Right cardiac atrium (tissue), 5 donors: ENCODE data around the gene UBIAD1. TPM values are rescaled to one million over a fixed set of nuclear protein-coding genes. Genes with fewer than 3 reads are reported as not detected.

Experiments
- ATAC-seq, 2 donors: fragments of 200-7000 bp; cut with Tn5 transposase; one replicate each; pipeline versions ENCODE4 v1.8.0 to v1.9.1; 2020; ENCODE audit warnings: moderate library complexity in 2 of 2, mild to moderate bottlenecking in 1 of 2
- DNase-seq, 3 donors: peaks; one replicate each; pipeline ENCODE4 v3.0.0-alpha.2; 2020
- H3K27ac ChIP-seq: one replicate; pipeline ENCODE4 v1.5.1; 2013; ENCODE audit warnings: mild to moderate bottlenecking, low read length, control low read depth, moderate library complexity
- H3K27me3 ChIP-seq: one replicate; pipeline ENCODE4 v1.6.1; 2013; ENCODE audit not compliant: control insufficient read depth, insufficient read depth
- H3K4me1 ChIP-seq: one replicate; pipeline ENCODE4 v1.6.1; 2013; ENCODE audit warnings: low read length; ENCODE audit not compliant: control insufficient read depth, insufficient read depth
- H3K4me3 ChIP-seq: one replicate; pipeline ENCODE4 v1.5.1; 2013; ENCODE audit warnings: low read length, control low read depth
- H3K9me3 ChIP-seq: one replicate; pipeline ENCODE4 v1.6.1; 2013; ENCODE audit warnings: low read length; ENCODE audit not compliant: control insufficient read depth
- WGBS: extraction: QIAGEN DNeasy Blood & Tissue Kit; methylation state at CpG from one replicate; pipeline ENCODE4 v1.1.7; 2013; 5-methylcytosine and 5-hydroxymethylcytosine counted together
- intact Hi-C, 4 donors: fragments of 100-400 bp; cut with DNase I; formaldehyde crosslinking; loops; one replicate each; pipeline versions ENCODE4 v1.11.0 to v1.14.0; 2022 to 2023
- polyA plus RNA-seq: library from polyadenylated mRNA; stranded (reverse); fragments of 200-250 nt; gene quantifications from one replicate; pipeline ENCODE4 v1.2.3, GENCODE V29; 2013
- total RNA-seq, 4 donors: library from RNA; stranded (reverse); fragmentation: NEBNext Ultra II Directional; extraction: Animal tissue kit (Norgen Biotek cat#: 25700); gene quantifications; one replicate each; pipeline ENCODE4 v1.2.1, GENCODE V29; 2021
- donor health status: healthy with polysubstance abuse.
- donor health status: DM: no; HTN: yes; CAD: no.
- donor health status: DM: no; HTN: no; CAD: no.
- donor health status: DM: no; HTN: yes; CAD: no; lungs with severe emphysema.
- donor health status: DM: yes; HTN: yes; CAD: no.

The UBIAD1 gene
- total and polyA plus RNA-seq, 5 donors, result 7.5 to 12.8 (median 11.7) TPM

GRCh38 chr1:11314959-11315358, 42.0 kb downstream of the UBIAD1 start:
- H3K27me3 ChIP-seq, result no peaks in the 10 kb centered on the region
- no peak for ATAC-seq
- no peaks in the 10 kb centered on the region for H3K9me3 ChIP-seq
- no peaks in the 10 kb centered on the region for H3K4me1 ChIP-seq
- no peak overlapping the region for H3K27ac ChIP-seq
- 51% methylated on average over 8 of the region's 8 CpGs for WGBS
- no peak for DNase-seq
- no peak overlapping the region for H3K4me3 ChIP-seq
- intact Hi-C loops, result no loop called here

GRCh38 chr1:11316701-11317100, 43.7 kb downstream of the UBIAD1 start:
- WGBS, result 45% methylated on average over 6 of the region's 6 CpGs
- no peaks in the 10 kb centered on the region for H3K9me3 ChIP-seq
- H3K27me3 ChIP-seq, result no peaks in the 10 kb centered on the region
- no peak overlapping the region for H3K4me3 ChIP-seq
- H3K27ac ChIP-seq, result no peak overlapping the region
- DNase-seq (no peak), ATAC-seq (no peak)
- no peaks in the 10 kb centered on the region for H3K4me1 ChIP-seq
- intact Hi-C loops, result no loop called here

- ATAC-seq (no peak), DNase-seq (no peak)
- no peaks in the 10 kb centered on the region for H3K4me1 ChIP-seq
- WGBS, result 88% methylated on average over 11 of the region's 11 CpGs
- H3K27me3 ChIP-seq, result no peaks in the 10 kb centered on the region
- intact Hi-C loops, result no loop called here
- no peak overlapping the region for H3K4me3 ChIP-seq
- no peak overlapping the region for H3K27ac ChIP-seq
- H3K9me3 ChIP-seq, result no peaks in the 10 kb centered on the region
Measured at GRCh38 chr1:11318982-11319381, 46.0 kb downstream of the UBIAD1 start.

GRCh38 chr1:11320153-11320936, 47.3 kb downstream of the UBIAD1 start:
- Histone ChIP-seq H3K27me3 (no peaks in the 10 kb centered on the region), H3K4me1 (no peaks in the 10 kb centered on the region), H3K4me3 (no peak overlapping the region), H3K9me3 (no peaks in the 10 kb centered on the region), H3K27ac (no peak overlapping the region)
- 19% methylated on average over 15 of the region's 15 CpGs for WGBS
- DNase-seq, result no peak
- intact Hi-C loops, result no loop called here
- no peak for ATAC-seq

- DNase-seq (no peak), ATAC-seq (no peak)
- WGBS, result 52% methylated on average over 10 of the region's 10 CpGs
- Histone ChIP-seq H3K27ac (no peak overlapping the region), H3K4me1 (no peaks in the 10 kb centered on the region), H3K4me3 (no peak overlapping the region), H3K9me3 (no peaks in the 10 kb centered on the region), H3K27me3 (no peaks in the 10 kb centered on the region)
- intact Hi-C loops, result no loop called here
Measured at GRCh38 chr1:11321656-11322491, 48.9 kb downstream of the UBIAD1 start.

GRCh38 chr1:11324567-11325165, 51.7 kb downstream of the UBIAD1 start:
- H3K9me3 ChIP-seq, result no peaks in the 10 kb centered on the region
- no peaks in the 10 kb centered on the region for H3K4me1 ChIP-seq
- ATAC-seq (no peak), DNase-seq (no peak)
- intact Hi-C loops, result no loop called here
- no peak overlapping the region for H3K27ac ChIP-seq
- 43% methylated on average over 17 of the region's 17 CpGs for WGBS
- H3K4me3 ChIP-seq, result no peak overlapping the region
- no peaks in the 10 kb centered on the region for H3K27me3 ChIP-seq

- DNase-seq, result no peak
- H3K27ac ChIP-seq, result no peak overlapping the region
- H3K4me1 ChIP-seq, result no peaks in the 10 kb centered on the region
- 76% methylated on average over 4 of the region's 4 CpGs for WGBS
- intact Hi-C loops, result no loop called here
- H3K4me3 ChIP-seq, result no peak overlapping the region
- no peak for ATAC-seq
- H3K27me3 ChIP-seq, result no peaks in the 10 kb centered on the region
- no peaks in the 10 kb centered on the region for H3K9me3 ChIP-seq
Measured at GRCh38 chr1:11326070-11326469, 53.1 kb downstream of the UBIAD1 start.

- H3K27ac ChIP-seq, result no peak overlapping the region
- ATAC-seq, result no peak
- H3K9me3 ChIP-seq, result no peaks in the 10 kb centered on the region
- DNase-seq, result no peak
- H3K4me1 ChIP-seq, result no peaks in the 10 kb centered on the region
- no peak overlapping the region for H3K4me3 ChIP-seq
- 71% methylated on average over 7 of the region's 7 CpGs for WGBS
- H3K27me3 ChIP-seq, result no peaks in the 10 kb centered on the region
- intact Hi-C loops, result no loop called here
Measured at GRCh38 chr1:11328444-11328843, 55.4 kb downstream of the UBIAD1 start.

GRCh38 chr1:11330411-11330810, 57.4 kb downstream of the UBIAD1 start:
- ATAC-seq (no peak), DNase-seq (no peak)
- Histone ChIP-seq H3K4me1 (no peaks in the 10 kb centered on the region), H3K9me3 (no peaks in the 10 kb centered on the region), H3K4me3 (no peak overlapping the region), H3K27me3 (no peaks in the 10 kb centered on the region), H3K27ac (no peak overlapping the region)
- WGBS, result 79% methylated on average over 4 of the region's 4 CpGs
- intact Hi-C loops, result loop anchor here in 1 of 4 donors (10.0 kb wide), 1 partner anchor 314 kb away; no protein-coding TSS in a partner anchor

- H3K4me1 ChIP-seq, result no peaks in the 10 kb centered on the region
- ATAC-seq (no peak), DNase-seq (no peak)
- H3K27ac ChIP-seq, result no peak overlapping the region
- WGBS, result 63% methylated on average over 14 of the region's 14 CpGs
- H3K9me3 ChIP-seq, result no peaks in the 10 kb centered on the region
- H3K4me3 ChIP-seq, result no peak overlapping the region
- intact Hi-C loops, result loop anchor here in 1 of 4 donors (10.0 kb wide), 1 partner anchor 314 kb away; no protein-coding TSS in a partner anchor
- no peaks in the 10 kb centered on the region for H3K27me3 ChIP-seq
Measured at GRCh38 chr1:11331036-11331944, 58.3 kb downstream of the UBIAD1 start.
